Karpas-422 (cell line): Measurements from ENCODE around the gene DMGDH. TPM values are rescaled to one million over a fixed set of nuclear protein-coding genes. Genes with fewer than 3 reads are reported as not detected.

Experiments
- DNase-seq: peaks from one replicate; pipeline ENCODE4 v3.0.0-alpha.2; 2015
- H2AFZ ChIP-seq: fragments of 200-600 bp; sonication (generic); 2 replicates; pipeline ENCODE4 v1.6.1; 2014; ENCODE audit warnings: antibody characterized with exemption, low read length, mixed read lengths
- H3K27ac ChIP-seq: fragments of 200-600 bp; sonication (generic); 2 replicates; pipeline ENCODE4 v1.5.1; 2014; ENCODE audit warnings: mild to moderate bottlenecking, low read length, moderate library complexity
- H3K27me3 ChIP-seq: fragments of 200-600 bp; sonication (generic); 2 replicates; pipeline ENCODE4 v1.6.1; 2014; ENCODE audit warnings: low read length, mixed read lengths
- H3K36me3 ChIP-seq: fragments of 200-600 bp; sonication (generic); 2 replicates; pipeline ENCODE4 v1.6.1; 2014; ENCODE audit warnings: low read length, mixed read lengths; ENCODE audit not compliant: insufficient read depth
- H3K4me1 ChIP-seq: fragments of 200-600 bp; sonication (generic); 2 replicates; pipeline ENCODE4 v1.6.1; 2014; ENCODE audit warnings: mild to moderate bottlenecking, low read length, mixed read lengths
- H3K4me2 ChIP-seq: fragments of 200-600 bp; sonication (generic); 2 replicates; pipeline ENCODE4 v1.6.1; 2014; ENCODE audit warnings: low read length, low read depth, mild to moderate bottlenecking; ENCODE audit not compliant: poor library complexity, severe bottlenecking
- H3K4me3 ChIP-seq: fragments of 200-600 bp; sonication (generic); 2 replicates; pipeline ENCODE4 v1.5.1; 2014; ENCODE audit warnings: mild to moderate bottlenecking, antibody characterized with exemption, low read length, mixed read lengths
- H3K79me2 ChIP-seq: fragments of 200-600 bp; sonication (generic); 2 replicates; pipeline ENCODE4 v1.6.1; 2014; ENCODE audit warnings: mild to moderate bottlenecking, low read length, mixed read lengths
- H3K9ac ChIP-seq: fragments of 200-600 bp; sonication (generic); 2 replicates; pipeline ENCODE4 v1.6.0; 2014; ENCODE audit warnings: low read length
- H3K9me2 ChIP-seq: fragments of 200-600 bp; sonication (generic), shearing (Covaris generic); replicated peaks from 2 replicates; pipeline ENCODE4 v1.6.0; 2014; ENCODE audit warnings: mild to moderate bottlenecking, low read length, moderate library complexity; ENCODE audit not compliant: insufficient read depth
- H3K9me3 ChIP-seq: fragments of 300-700, 200-600 bp; sonication (generic); 2 replicates; pipeline ENCODE4 v1.6.1; 2014; ENCODE audit warnings: low read length, mixed read lengths
- H4K20me1 ChIP-seq: fragments of 200-600 bp; sonication (generic); 2 replicates; pipeline ENCODE4 v1.6.1; 2014; ENCODE audit warnings: mild to moderate bottlenecking, antibody characterized with exemption, low read length, low read depth; ENCODE audit not compliant: insufficient read depth
- total RNA-seq: library from RNA; depleted of rRNA; stranded (reverse); fragments of >200 nt; shearing (Covaris generic); gene quantifications from 2 replicates; pipeline ENCODE4 v1.2.3, GENCODE V29; 2014; ENCODE audit warnings: low replicate concordance

Gene DMGDH
- total RNA-seq, 1 experiment from 2014 or later, result not detected

DNA sequence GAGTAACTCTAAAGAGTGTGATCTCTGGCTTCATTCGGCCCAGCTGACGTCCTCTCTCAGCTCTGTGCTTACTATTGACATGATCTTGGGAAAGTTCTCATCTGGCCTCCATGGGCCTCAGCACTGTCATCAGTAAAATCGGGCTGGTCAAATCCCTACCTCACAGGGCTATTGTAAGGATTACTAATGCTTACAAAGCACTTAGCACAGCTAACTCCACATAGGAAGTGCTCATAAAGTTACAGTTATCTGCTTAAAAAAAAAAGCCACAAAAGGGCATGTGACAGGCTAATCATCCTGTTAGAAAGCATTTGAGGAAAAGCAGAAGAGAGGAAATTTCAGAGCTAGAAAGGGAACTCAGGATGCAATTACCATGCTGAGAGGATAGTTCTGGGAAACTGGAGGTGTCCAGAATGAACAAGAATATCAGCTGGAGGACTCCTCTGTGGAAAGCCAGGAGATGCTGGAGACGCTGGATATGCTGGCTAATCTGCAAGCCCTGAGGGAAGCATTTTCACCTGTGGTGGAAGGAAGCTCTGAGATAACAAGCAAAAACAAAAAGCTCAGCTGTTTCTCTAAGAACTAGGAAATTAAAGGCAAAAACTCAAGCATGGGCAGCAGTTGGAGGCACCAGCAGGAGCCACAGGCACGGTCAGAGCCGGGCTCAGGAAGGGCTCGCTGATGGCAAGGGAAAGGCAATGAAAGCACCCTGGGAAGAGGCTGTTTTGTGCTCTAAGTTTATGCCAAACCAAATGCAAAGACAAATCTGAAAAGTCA is 37.7 kb upstream of the DMGDH start:
- no peaks in the 10 kb centered on the region for H4K20me1 ChIP-seq
- H3K36me3 ChIP-seq, result no peaks in the 10 kb centered on the region
- H3K79me2 ChIP-seq, result no peaks in the 10 kb centered on the region
- H3K4me1 ChIP-seq, result no peaks in the 10 kb centered on the region
- H3K9ac ChIP-seq, result no peak overlapping the region
- H3K9me2 ChIP-seq, result no peaks in the 10 kb centered on the region
- no peak overlapping the region for H2AFZ ChIP-seq
- H3K9me3 ChIP-seq, result no peaks in the 10 kb centered on the region
- no peak overlapping the region for H3K27ac ChIP-seq
- no peak overlapping the region for H3K4me3 ChIP-seq
- no peak for DNase-seq
- no peak overlapping the region for H3K4me2 ChIP-seq
- no peaks in the 10 kb centered on the region for H3K27me3 ChIP-seq

DNA sequence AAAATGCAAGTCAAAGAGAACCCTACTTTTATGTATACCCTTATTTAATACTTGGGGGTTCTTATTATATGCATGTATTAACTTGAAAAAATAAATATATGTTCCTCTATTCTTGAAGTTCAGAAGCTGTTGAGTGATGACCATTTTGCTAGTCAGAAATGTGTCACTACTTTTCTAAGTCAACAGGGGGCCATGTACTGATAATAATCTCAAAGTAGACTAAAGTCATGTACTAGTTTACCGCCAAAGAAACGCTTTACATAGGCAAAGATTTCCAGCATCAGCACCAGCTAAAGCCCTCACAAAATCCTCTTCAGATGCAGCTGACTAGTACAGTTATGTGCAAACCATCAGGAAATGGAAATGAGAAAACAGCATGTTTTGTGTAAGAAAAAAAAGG is 36.4 kb upstream of the DMGDH start:
- no peak overlapping the region for H3K4me3 ChIP-seq
- H3K27ac ChIP-seq, result no peak overlapping the region
- no peak for DNase-seq
- H3K9ac ChIP-seq, result no peak overlapping the region
- no peak overlapping the region for H3K4me2 ChIP-seq
- H4K20me1 ChIP-seq, result no peaks in the 10 kb centered on the region
- H3K9me2 ChIP-seq, result no peaks in the 10 kb centered on the region
- H3K36me3 ChIP-seq, result no peaks in the 10 kb centered on the region
- H3K4me1 ChIP-seq, result no peaks in the 10 kb centered on the region
- H3K79me2 ChIP-seq, result no peaks in the 10 kb centered on the region
- no peaks in the 10 kb centered on the region for H3K9me3 ChIP-seq
- no peak overlapping the region for H2AFZ ChIP-seq
- H3K27me3 ChIP-seq, result no peaks in the 10 kb centered on the region

DNA sequence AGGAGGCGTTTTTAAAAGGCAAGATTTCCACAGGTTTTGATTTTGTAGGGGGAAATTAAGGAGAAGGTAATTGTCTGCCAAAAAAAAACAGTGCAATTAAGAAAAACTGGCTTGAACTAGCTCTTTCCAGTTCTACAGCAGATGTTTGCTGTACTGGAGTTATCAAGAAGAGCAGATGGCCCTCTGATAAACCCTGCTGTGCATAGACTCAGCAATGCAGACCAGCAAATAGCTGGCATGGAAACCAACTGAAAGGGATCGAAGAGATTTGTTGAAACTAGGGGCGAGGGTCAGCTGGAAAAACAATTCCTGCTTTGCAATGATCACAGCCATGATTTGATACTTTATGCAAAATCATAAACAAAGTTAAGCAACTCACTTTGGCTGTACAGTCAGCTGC is 24.3 kb upstream of the DMGDH start:
- Histone ChIP-seq H3K4me2 (no peak overlapping the region), H3K9ac (no peak overlapping the region), H3K27me3 (no peaks in the 10 kb centered on the region), H3K9me2 (no peaks in the 10 kb centered on the region), H3K4me3 (no peak overlapping the region), H3K79me2 (no peaks in the 10 kb centered on the region), H3K4me1 (no peaks in the 10 kb centered on the region), H3K9me3 (no peaks in the 10 kb centered on the region), H3K27ac (no peak overlapping the region), H2AFZ (no peak overlapping the region), H3K36me3 (no peaks in the 10 kb centered on the region), H4K20me1 (no peaks in the 10 kb centered on the region)
- no peak for DNase-seq

DNA sequence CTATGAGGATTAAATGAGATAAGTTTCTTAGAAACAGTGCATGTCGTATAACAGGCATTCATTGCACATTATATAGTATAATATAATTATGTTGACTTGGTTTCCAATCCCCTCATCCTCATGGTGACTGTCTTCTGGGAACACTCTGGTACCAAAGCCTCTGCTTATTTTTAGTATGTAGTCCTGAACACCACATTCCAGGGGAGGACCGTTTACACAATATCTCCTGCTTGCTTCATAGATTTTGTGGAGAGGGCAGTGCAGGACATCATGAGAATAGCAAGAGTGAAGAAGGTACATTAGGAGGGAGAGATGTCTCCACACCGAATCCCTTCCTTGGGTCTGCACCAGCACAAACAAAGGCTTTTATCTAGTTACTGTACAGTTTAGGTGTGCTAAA is 21.6 kb upstream of the DMGDH start:
- H3K9me2 ChIP-seq, result no peaks in the 10 kb centered on the region
- H3K4me3 ChIP-seq, result no peak overlapping the region
- H4K20me1 ChIP-seq, result no peaks in the 10 kb centered on the region
- H3K4me1 ChIP-seq, result no peaks in the 10 kb centered on the region
- no peak overlapping the region for H3K4me2 ChIP-seq
- no peak overlapping the region for H3K9ac ChIP-seq
- H3K36me3 ChIP-seq, result no peaks in the 10 kb centered on the region
- DNase-seq, result no peak
- no peaks in the 10 kb centered on the region for H3K79me2 ChIP-seq
- H3K27me3 ChIP-seq, result no peaks in the 10 kb centered on the region
- no peak overlapping the region for H2AFZ ChIP-seq
- no peaks in the 10 kb centered on the region for H3K9me3 ChIP-seq
- H3K27ac ChIP-seq, result no peak overlapping the region

DNA sequence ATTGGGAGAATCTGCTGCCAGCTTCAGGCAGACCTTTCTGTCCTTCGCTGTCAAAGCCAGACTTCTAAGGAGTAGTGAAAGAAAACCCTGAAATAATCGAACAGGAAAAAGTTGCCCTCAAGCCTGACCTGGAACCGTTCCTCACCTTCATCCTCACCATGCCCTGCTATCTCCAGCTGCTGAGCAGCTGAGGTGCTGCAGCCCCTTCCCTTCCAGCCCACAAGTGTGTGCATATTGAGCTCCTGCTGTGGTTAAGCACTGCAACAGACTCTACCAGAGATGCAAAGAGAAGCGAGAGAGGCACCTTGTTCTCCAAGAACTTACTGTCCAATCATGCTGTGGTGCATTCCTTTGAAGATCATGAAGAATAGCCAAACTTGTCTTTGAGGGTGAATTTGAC is 19.0 kb upstream of the DMGDH start:
- H4K20me1 ChIP-seq, result no peaks in the 10 kb centered on the region
- no peak overlapping the region for H3K9ac ChIP-seq
- no peaks in the 10 kb centered on the region for H3K79me2 ChIP-seq
- H3K4me2 ChIP-seq, result no peak overlapping the region
- no peaks in the 10 kb centered on the region for H3K4me1 ChIP-seq
- no peak overlapping the region for H3K27ac ChIP-seq
- no peak for DNase-seq
- H2AFZ ChIP-seq, result no peak overlapping the region
- H3K9me2 ChIP-seq, result no peaks in the 10 kb centered on the region
- no peaks in the 10 kb centered on the region for H3K9me3 ChIP-seq
- H3K4me3 ChIP-seq, result no peak overlapping the region
- no peaks in the 10 kb centered on the region for H3K36me3 ChIP-seq
- H3K27me3 ChIP-seq, result no peaks in the 10 kb centered on the region

DNA sequence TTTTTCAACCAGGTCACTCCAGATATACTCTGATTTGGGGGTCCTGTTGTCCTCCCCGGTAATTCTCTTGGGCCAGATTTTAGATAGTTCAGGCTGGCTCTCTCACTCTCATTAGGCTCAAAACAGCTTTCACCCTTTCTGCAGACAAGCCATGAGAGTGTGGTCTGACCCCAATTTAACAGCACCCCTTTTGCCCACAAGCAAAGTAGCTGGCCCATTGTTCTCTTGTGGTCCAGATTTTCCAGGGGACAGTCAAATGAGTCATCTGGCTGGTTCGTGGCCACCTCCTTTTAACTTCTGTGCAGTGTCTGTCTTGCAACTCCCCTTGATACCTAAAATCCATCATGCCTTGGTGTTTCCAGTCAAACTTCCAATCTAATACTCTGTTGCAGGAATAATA is 16.6 kb upstream of the DMGDH start:
- Histone ChIP-seq H3K27me3 (no peaks in the 10 kb centered on the region), H3K9ac (no peak overlapping the region), H3K9me2 (no peaks in the 10 kb centered on the region), H3K4me2 (no peak overlapping the region), H2AFZ (no peak overlapping the region), H3K9me3 (no peaks in the 10 kb centered on the region), H3K79me2 (no peaks in the 10 kb centered on the region), H3K36me3 (no peaks in the 10 kb centered on the region), H3K4me3 (no peak overlapping the region), H4K20me1 (no peaks in the 10 kb centered on the region), H3K27ac (no peak overlapping the region), H3K4me1 (no peaks in the 10 kb centered on the region)
- no peak for DNase-seq

DNA sequence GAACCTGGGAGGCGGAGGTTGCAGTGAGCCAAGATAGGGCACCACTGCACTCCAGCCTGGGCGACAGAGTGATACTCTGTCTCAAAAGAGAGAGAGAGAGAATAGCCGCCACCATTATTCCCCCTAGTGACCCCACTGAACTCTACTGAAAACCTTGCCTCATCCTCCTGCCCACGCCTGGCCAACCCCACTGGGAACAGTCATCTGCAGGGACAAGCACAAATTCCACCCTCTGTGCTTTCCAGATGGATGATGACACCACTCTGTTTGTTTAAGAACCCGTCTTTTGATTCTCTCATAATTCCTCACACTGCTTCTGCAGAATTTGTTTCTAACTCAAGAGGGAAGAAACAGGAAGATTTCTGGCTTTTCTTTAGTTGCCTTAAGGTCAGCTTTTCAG is 12.3 kb upstream of the DMGDH start:
- no peaks in the 10 kb centered on the region for H3K27me3 ChIP-seq
- H3K27ac ChIP-seq, result no peak overlapping the region
- no peak overlapping the region for H3K4me3 ChIP-seq
- no peak overlapping the region for H3K9ac ChIP-seq
- no peak overlapping the region for H2AFZ ChIP-seq
- no peaks in the 10 kb centered on the region for H3K36me3 ChIP-seq
- H3K79me2 ChIP-seq, result no peaks in the 10 kb centered on the region
- no peak for DNase-seq
- H3K9me2 ChIP-seq, result no peaks in the 10 kb centered on the region
- H4K20me1 ChIP-seq, result no peaks in the 10 kb centered on the region
- no peak overlapping the region for H3K4me2 ChIP-seq
- no peaks in the 10 kb centered on the region for H3K9me3 ChIP-seq
- H3K4me1 ChIP-seq, result no peaks in the 10 kb centered on the region

DNA sequence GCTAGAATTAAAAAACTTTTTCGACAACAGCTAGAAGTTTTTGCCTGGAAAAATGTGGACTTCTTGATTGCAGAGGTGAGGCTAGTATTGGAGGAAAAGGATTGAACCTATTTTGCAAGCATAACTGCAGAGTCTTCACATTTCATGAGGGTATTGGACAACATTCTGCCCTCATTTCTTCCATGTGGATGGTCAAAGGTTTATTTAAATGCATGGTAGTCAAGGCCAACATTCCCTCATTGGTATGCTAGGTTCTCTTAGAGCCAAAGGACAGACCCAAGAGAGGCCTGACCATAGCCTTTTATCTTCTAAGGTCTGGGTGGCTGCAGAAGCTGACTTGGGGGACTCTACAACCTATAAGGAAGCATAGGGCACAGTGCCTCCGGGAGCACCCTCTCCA is 11.3 kb upstream of the DMGDH start:
- DNase-seq, result no peak
- Histone ChIP-seq H3K27ac (no peak overlapping the region), H3K4me3 (no peak overlapping the region), H4K20me1 (no peaks in the 10 kb centered on the region), H3K9ac (no peak overlapping the region), H3K79me2 (no peaks in the 10 kb centered on the region), H3K9me3 (no peaks in the 10 kb centered on the region), H3K4me2 (no peak overlapping the region), H3K9me2 (no peaks in the 10 kb centered on the region), H2AFZ (no peak overlapping the region), H3K27me3 (no peaks in the 10 kb centered on the region), H3K36me3 (no peaks in the 10 kb centered on the region), H3K4me1 (no peaks in the 10 kb centered on the region)
